ENCODE measurements around the gene SLC1A5.

Gene SLC1A5

GRCh38 chr19:46746281-46747057, 41.9 kb downstream of the SLC1A5 start, which contains the start of gene STRN4:
Gene STRN4 (minus strand): TSS chr19:46746450. CDS start chr19:46746430, 20 bp downstream.
- Histone ChIP-seq H3K36me3 (ENCODE audit: control insufficient read depth, insufficient read depth, low read length) (peaks cover 2% of the 10 kb centered on the region; the same call in 1 of the 2 replicates), H3K4me3 (replicated peaks; ENCODE audit: low read depth, low read length) (peak within 1 kb of the TSS; percentile 99), H3K27me3 (replicated peaks; ENCODE audit: control insufficient read depth, insufficient read depth, low read length) (no peaks in the 10 kb centered on the region)
- peak; percentile 68 for DNase-seq (ENCODE audit: extremely low read depth, insufficient read length)
- TF ChIP-seq CTCF (IDR thresholded peaks at IDR 0.05; ENCODE audit: insufficient read depth, low read length, poor library complexity, severe bottlenecking), result no peak

GRCh38 chr19:46745521-46746280, 42.7 kb downstream of the SLC1A5 start, which contains the start of gene FKRP:
Gene FKRP (plus strand): TSS chr19:46746057. CDS start chr19:46755451, 9,394 bp downstream.
- Histone ChIP-seq H3K36me3 (ENCODE audit: control insufficient read depth, insufficient read depth, low read length) (peaks cover 5% of the 10 kb centered on the region; the same call in 1 of the 2 replicates), H3K4me3 (replicated peaks; ENCODE audit: low read depth, low read length) (peak within 1 kb of the TSS; percentile 99), H3K27me3 (replicated peaks; ENCODE audit: control insufficient read depth, insufficient read depth, low read length) (no peaks in the 10 kb centered on the region)
- DNase-seq (ENCODE audit: extremely low read depth, insufficient read length), result no peak
- no peak for TF ChIP-seq CTCF (IDR thresholded peaks at IDR 0.05; ENCODE audit: insufficient read depth, low read length, poor library complexity, severe bottlenecking)

GRCh38 chr19:46745030-46745429, 43.4 kb downstream of the SLC1A5 start:
- no peak for DNase-seq (ENCODE audit: extremely low read depth, insufficient read length)
- no peak for TF ChIP-seq CTCF (IDR thresholded peaks at IDR 0.05; ENCODE audit: insufficient read depth, low read length, poor library complexity, severe bottlenecking)
- peak overlapping the region; percentile 99 for H3K4me3 ChIP-seq (replicated peaks; ENCODE audit: low read depth, low read length)
- H3K27me3 ChIP-seq (replicated peaks; ENCODE audit: control insufficient read depth, insufficient read depth, low read length), result no peaks in the 10 kb centered on the region
- H3K36me3 ChIP-seq (ENCODE audit: control insufficient read depth, insufficient read depth, low read length), result peaks cover 7% of the 10 kb centered on the region; the same call in 1 of the 2 replicates

GRCh38 chr19:46744005-46744691, 44.2 kb downstream of the SLC1A5 start:
- Histone ChIP-seq H3K27me3 (replicated peaks; ENCODE audit: control insufficient read depth, insufficient read depth, low read length) (no peaks in the 10 kb centered on the region), H3K36me3 (ENCODE audit: control insufficient read depth, insufficient read depth, low read length) (peaks cover 7% of the 10 kb centered on the region; the same call in 1 of the 2 replicates), H3K4me3 (replicated peaks; ENCODE audit: low read depth, low read length) (no peak overlapping the region; the same call in 1 of the 2 replicates)
- no peak for DNase-seq (ENCODE audit: extremely low read depth, insufficient read length)
- no peak for TF ChIP-seq CTCF (IDR thresholded peaks at IDR 0.05; ENCODE audit: insufficient read depth, low read length, poor library complexity, severe bottlenecking)

GRCh38 chr19:46742926-46743480, 45.4 kb downstream of the SLC1A5 start:
- DNase-seq (ENCODE audit: extremely low read depth, insufficient read length), result no peak
- Histone ChIP-seq H3K4me3 (replicated peaks; ENCODE audit: low read depth, low read length) (no peak overlapping the region), H3K27me3 (replicated peaks; ENCODE audit: control insufficient read depth, insufficient read depth, low read length) (no peaks in the 10 kb centered on the region), H3K36me3 (ENCODE audit: control insufficient read depth, insufficient read depth, low read length) (peaks cover 7% of the 10 kb centered on the region)
- TF ChIP-seq CTCF (IDR thresholded peaks at IDR 0.05; ENCODE audit: insufficient read depth, low read length, poor library complexity, severe bottlenecking), result no peak
